DOHH2 (cell line): ENCODE data around the gene KCNJ15.

ENCODE experiments used
- CTCF ChIP-seq: fragments of 200-600 bp; sonication (generic); IDR thresholded peaks from one replicate; pipeline ENCODE4 v1.5.1; 2014; ENCODE audit warnings: antibody characterized with exemption, mild to moderate bottlenecking, low read depth, low read length; ENCODE audit not compliant: poor library complexity, severe bottlenecking
- EZH2phosphoT487 ChIP-seq: fragments of 200-600 bp; sonication (generic); IDR thresholded peaks from 2 replicates; pipeline ENCODE4 v1.6.1; 2017; ENCODE audit warnings: borderline replicate concordance, mild to moderate bottlenecking, antibody characterized with exemption, low read length, moderate library complexity, mixed read lengths

- TF ChIP-seq CTCF = no peak
- TF ChIP-seq EZH2phosphoT487 = no peak
Measured at GRCh38 chr21:38246511-38246910, 10.3 kb upstream of the KCNJ15 start.
